ENCODE measurements around the gene CX3CL1.

CX3CL1 gene

DNA sequence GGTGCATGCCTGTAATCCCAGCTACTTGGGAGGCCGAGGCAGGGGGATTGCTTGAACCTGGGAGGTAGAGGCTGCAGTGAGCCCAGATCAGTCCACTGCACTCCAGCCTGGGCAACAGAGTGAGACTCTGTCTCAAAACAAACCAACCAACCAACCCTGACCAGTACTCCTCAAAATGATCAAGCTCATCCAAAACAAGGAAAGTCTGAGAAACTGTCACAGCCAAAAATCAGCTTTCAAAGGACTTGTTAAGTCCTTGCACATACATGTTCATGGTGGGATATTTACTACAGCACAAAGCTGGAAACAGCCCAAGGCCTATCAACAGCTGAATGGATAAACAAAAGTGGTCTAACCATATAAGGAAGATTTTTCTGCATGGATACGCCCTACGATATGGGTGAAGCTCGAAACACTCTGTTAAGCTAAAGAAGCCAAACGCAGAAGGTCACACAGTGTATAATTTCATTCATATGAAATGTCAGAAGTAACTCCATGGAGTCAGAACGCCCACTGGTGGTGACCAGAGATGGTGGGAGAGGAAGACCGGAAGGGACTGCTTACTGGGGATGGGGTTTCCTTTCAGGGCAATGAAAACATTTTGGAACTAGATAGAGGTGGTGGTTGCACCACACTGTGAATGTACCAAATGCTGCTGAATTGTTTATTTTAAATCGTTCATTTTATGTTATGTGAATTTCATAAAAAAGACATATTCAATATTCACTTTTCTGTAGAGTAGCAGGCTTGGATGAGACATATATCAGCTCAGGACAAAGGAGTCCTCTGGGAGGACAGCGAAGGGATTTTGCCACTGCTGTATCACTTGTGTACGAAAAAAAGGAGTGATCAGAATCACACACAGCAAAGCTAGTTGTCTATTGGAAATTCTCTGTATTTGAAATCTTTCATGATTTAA is 50.0 kb downstream of the CX3CL1 start:
- no peak for DNase-seq (ENCODE audit: low read depth, low spot score)
- no peaks in the 10 kb centered on the region for H3K4me1 ChIP-seq (ENCODE audit: control insufficient read depth, insufficient read depth, low read length)
- no peak overlapping the region for H3K27ac ChIP-seq (ENCODE audit: low read length)
- H3K4me3 ChIP-seq (ENCODE audit: low read length), result no peak overlapping the region
- no peaks in the 10 kb centered on the region for H3K36me3 ChIP-seq (ENCODE audit: control insufficient read depth, insufficient read depth, low read length)
- no peaks in the 10 kb centered on the region for H3K9me3 ChIP-seq (ENCODE audit: control insufficient read depth, insufficient read depth, low read length)
- H3K27me3 ChIP-seq (ENCODE audit: control insufficient read depth, insufficient read depth, low read length), result no peaks in the 10 kb centered on the region
- WGBS (ENCODE audit: insufficient coverage, insufficient read length), result no CpG with 5 or more reads among the region's 10 CpGs

DNA sequence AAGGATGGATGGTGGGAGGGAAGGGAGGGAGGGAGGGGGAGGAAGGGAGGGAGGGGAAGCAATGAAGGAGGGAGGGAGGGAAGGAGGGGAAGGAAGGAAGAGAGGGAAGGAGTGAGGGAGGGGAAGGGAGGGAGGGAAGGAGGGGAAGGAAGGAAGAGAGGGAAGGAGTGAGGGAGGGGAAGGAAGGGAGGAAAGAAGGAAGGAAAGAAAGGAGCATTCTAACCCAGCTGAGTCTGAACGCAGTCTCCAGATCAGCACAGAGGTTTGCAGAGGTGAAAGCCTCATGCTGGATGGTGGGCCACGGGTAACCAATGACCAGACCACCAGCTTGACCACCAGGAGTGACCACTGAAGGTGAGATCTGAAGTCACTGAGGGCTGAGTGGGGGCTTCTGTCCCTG is 50.9 kb downstream of the CX3CL1 start:
- Histone ChIP-seq H3K9me3 (ENCODE audit: control insufficient read depth, insufficient read depth, low read length) (no peaks in the 10 kb centered on the region), H3K4me3 (ENCODE audit: low read length) (no peak overlapping the region), H3K4me1 (ENCODE audit: control insufficient read depth, insufficient read depth, low read length) (no peaks in the 10 kb centered on the region), H3K27me3 (ENCODE audit: control insufficient read depth, insufficient read depth, low read length) (no peaks in the 10 kb centered on the region), H3K36me3 (ENCODE audit: control insufficient read depth, insufficient read depth, low read length) (no peaks in the 10 kb centered on the region), H3K27ac (ENCODE audit: low read length) (no peak overlapping the region)
- DNase-seq (ENCODE audit: low read depth, low spot score), result no peak
- no CpG with 5 or more reads among the region's 2 CpGs for WGBS (ENCODE audit: insufficient coverage, insufficient read length)

DNA sequence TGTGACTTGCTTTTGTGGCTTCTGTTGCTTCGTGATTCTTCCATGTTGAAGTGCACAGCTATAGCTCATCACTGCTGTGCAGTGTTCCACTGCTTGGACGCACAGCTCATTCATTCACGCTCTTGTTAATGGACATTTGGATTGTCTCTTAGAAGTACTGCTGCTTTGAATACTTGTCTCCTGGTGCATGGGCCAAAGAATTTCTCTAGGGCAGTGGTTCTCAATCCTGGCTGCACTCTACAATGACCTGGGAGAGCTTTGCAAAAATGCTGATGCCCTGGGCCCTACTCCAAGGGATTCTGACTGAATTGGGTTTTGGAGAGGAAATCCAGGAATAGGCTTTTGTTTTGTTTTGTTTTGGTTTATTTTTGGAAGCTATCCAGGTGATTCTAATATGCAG is 52.3 kb downstream of the CX3CL1 start:
- no peak for DNase-seq (ENCODE audit: low read depth, low spot score)
- no peaks in the 10 kb centered on the region for H3K4me1 ChIP-seq (ENCODE audit: control insufficient read depth, insufficient read depth, low read length)
- no peaks in the 10 kb centered on the region for H3K27me3 ChIP-seq (ENCODE audit: control insufficient read depth, insufficient read depth, low read length)
- H3K4me3 ChIP-seq (ENCODE audit: low read length), result no peak overlapping the region
- H3K27ac ChIP-seq (ENCODE audit: low read length), result no peak overlapping the region
- no CpG with 5 or more reads among the region's 3 CpGs for WGBS (ENCODE audit: insufficient coverage, insufficient read length)
- peaks cover 4% of the 10 kb centered on the region for H3K36me3 ChIP-seq (ENCODE audit: control insufficient read depth, insufficient read depth, low read length)
- H3K9me3 ChIP-seq (ENCODE audit: control insufficient read depth, insufficient read depth, low read length), result no peaks in the 10 kb centered on the region

DNA sequence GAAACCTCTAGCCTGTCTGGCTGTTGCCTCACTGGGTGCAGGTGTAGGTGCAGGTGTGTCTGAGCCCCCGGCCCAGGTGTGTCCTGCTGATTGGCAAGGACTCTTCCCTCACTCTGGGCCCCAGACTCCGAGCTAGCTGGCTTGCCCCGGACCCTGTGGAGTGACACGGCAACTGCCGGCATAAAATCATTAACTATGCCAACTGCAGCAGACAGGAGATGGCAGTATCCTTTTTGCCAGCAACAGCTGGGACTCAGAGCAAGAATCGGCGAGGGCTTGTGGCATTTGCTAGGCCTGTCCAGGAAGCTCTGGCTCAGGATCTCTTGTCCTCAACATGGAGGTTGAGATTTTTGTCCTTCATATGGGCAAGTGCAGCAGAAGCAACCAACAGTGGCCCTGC is 54.1 kb downstream of the CX3CL1 start:
- Histone ChIP-seq H3K27me3 (ENCODE audit: control insufficient read depth, insufficient read depth, low read length) (no peaks in the 10 kb centered on the region), H3K36me3 (ENCODE audit: control insufficient read depth, insufficient read depth, low read length) (peaks cover 11% of the 10 kb centered on the region), H3K9me3 (ENCODE audit: control insufficient read depth, insufficient read depth, low read length) (no peaks in the 10 kb centered on the region), H3K4me3 (ENCODE audit: low read length) (no peak overlapping the region), H3K27ac (ENCODE audit: low read length) (no peak overlapping the region), H3K4me1 (ENCODE audit: control insufficient read depth, insufficient read depth, low read length) (no peaks in the 10 kb centered on the region)
- WGBS (ENCODE audit: insufficient coverage, insufficient read length), result no CpG with 5 or more reads among the region's 7 CpGs
- DNase-seq (ENCODE audit: low read depth, low spot score), result no peak

DNA sequence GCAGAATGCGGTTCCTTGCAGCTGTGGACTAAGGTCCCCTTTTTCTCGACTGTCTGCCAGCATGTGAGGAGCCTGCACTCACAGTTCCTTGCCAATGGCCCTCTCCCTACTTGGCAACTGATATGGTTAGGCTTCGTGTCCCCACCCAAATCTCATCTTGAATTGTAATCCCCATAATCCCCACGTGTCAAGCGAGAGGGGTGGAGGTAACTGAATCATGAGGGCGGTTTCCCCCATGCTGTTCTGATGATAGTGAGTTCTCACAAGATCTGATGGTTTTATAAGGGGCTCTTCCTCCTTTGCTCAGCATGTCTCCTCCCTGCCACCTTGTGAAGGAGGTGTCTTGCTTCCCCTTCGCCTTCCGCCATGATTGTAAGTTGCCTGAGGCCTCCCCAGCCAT is 55.0 kb downstream of the CX3CL1 start:
- Histone ChIP-seq H3K4me1 (ENCODE audit: control insufficient read depth, insufficient read depth, low read length) (no peaks in the 10 kb centered on the region), H3K36me3 (ENCODE audit: control insufficient read depth, insufficient read depth, low read length) (peaks cover 14% of the 10 kb centered on the region), H3K4me3 (ENCODE audit: low read length) (no peak overlapping the region), H3K27me3 (ENCODE audit: control insufficient read depth, insufficient read depth, low read length) (no peaks in the 10 kb centered on the region), H3K9me3 (ENCODE audit: control insufficient read depth, insufficient read depth, low read length) (no peaks in the 10 kb centered on the region), H3K27ac (ENCODE audit: low read length) (no peak overlapping the region)
- WGBS (ENCODE audit: insufficient coverage, insufficient read length), result no CpG with 5 or more reads among the region's 8 CpGs
- no peak for DNase-seq (ENCODE audit: low read depth, low spot score)

DNA sequence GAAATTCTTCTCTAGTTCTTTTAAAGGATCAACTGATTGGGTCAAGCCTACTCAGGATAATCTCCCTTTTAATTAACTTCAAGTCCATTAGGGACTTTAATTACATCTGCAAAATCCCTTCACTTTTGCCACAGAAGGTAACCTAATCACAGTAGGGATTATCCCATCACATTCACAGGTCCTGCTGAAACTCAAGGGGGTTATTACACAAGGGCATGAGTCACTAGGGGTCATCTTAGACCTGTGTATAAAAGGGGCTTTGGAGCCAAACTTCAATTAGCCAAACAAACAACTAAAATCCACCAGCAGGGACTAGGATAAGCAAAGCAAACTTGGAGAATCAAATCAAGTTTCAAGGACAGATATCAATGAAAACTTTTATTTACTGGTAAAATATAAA is 55.5 kb downstream of the CX3CL1 start:
- Histone ChIP-seq H3K36me3 (ENCODE audit: control insufficient read depth, insufficient read depth, low read length) (peaks cover 14% of the 10 kb centered on the region), H3K27me3 (ENCODE audit: control insufficient read depth, insufficient read depth, low read length) (no peaks in the 10 kb centered on the region), H3K4me3 (ENCODE audit: low read length) (no peak overlapping the region), H3K27ac (ENCODE audit: low read length) (no peak overlapping the region), H3K9me3 (ENCODE audit: control insufficient read depth, insufficient read depth, low read length) (no peaks in the 10 kb centered on the region), H3K4me1 (ENCODE audit: control insufficient read depth, insufficient read depth, low read length) (no peaks in the 10 kb centered on the region)
- no peak for DNase-seq (ENCODE audit: low read depth, low spot score)

DNA sequence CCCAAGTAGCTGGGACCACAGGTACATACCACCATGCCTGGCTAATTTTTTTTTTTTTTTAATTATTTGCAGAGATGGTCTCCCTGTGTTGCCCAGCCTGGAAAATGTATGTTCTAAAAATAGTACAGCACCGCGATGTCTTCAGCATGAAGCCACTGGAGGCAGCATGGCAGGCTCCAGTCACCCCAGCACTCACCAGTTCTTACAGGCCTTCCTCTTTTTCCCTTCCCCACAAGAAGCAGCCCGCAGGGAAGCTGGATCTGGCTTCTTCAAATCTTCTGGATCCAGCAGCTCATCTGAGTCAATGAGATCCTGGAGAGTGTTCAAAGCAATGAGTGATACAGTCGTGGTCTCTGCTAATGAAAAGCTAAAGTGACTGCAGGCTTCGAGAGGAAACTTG is 58.7 kb downstream of the CX3CL1 start:
- H3K4me1 ChIP-seq (ENCODE audit: control insufficient read depth, insufficient read depth, low read length), result no peaks in the 10 kb centered on the region
- no peak for DNase-seq (ENCODE audit: low read depth, low spot score)
- peaks cover 21% of the 10 kb centered on the region for H3K36me3 ChIP-seq (ENCODE audit: control insufficient read depth, insufficient read depth, low read length)
- H3K27me3 ChIP-seq (ENCODE audit: control insufficient read depth, insufficient read depth, low read length), result no peaks in the 10 kb centered on the region
- no peak overlapping the region for H3K27ac ChIP-seq (ENCODE audit: low read length)
- no CpG with 5 or more reads among the region's 5 CpGs for WGBS (ENCODE audit: insufficient coverage, insufficient read length)
- H3K9me3 ChIP-seq (ENCODE audit: control insufficient read depth, insufficient read depth, low read length), result no peaks in the 10 kb centered on the region
- H3K4me3 ChIP-seq (ENCODE audit: low read length), result no peak overlapping the region

DNA sequence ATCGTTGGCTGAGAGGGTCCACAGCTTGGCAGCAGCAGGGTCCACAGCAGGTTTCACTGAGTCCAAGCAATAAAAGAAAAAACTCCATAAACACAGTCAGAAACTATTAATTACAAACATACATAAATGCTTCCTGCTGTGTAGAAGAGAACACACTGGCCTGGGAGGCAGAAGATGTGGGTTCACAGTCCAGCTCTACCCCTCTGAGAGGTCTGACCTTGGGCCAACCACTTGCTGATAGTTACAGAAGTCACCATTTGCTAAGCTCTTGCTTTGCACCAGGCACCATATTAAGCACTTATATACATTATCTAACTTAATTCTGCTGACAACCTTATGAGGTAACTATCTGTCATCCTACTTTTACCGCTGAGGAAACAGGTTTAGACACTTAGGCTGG is 60.2 kb downstream of the CX3CL1 start:
- H3K4me1 ChIP-seq (ENCODE audit: control insufficient read depth, insufficient read depth, low read length), result no peaks in the 10 kb centered on the region
- peaks cover 21% of the 10 kb centered on the region for H3K36me3 ChIP-seq (ENCODE audit: control insufficient read depth, insufficient read depth, low read length)
- no CpG with 5 or more reads among the region's 2 CpGs for WGBS (ENCODE audit: insufficient coverage, insufficient read length)
- H3K27me3 ChIP-seq (ENCODE audit: control insufficient read depth, insufficient read depth, low read length), result no peaks in the 10 kb centered on the region
- H3K27ac ChIP-seq (ENCODE audit: low read length), result no peak overlapping the region
- no peaks in the 10 kb centered on the region for H3K9me3 ChIP-seq (ENCODE audit: control insufficient read depth, insufficient read depth, low read length)
- H3K4me3 ChIP-seq (ENCODE audit: low read length), result no peak overlapping the region
- no peak for DNase-seq (ENCODE audit: low read depth, low spot score)

DNA sequence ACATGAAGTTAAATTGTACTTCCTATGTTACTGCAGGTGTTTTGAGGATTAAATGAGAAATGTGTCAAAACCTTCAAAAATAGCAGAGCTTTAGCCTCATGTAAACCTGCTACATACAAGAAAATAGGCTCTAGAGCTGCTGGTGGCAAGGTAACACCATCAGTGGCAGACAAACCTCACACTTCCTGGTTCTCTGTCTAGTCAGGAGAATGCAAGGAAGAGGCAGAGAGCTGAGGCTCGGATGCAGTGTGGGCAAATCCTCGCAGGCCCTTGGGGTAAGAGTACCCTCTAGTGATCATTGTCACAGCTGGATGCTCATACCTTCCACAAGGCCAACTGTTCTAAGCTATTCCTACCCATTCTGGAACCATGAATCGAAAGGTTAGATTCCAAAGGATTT is 60.7 kb downstream of the CX3CL1 start:
- Histone ChIP-seq H3K4me3 (ENCODE audit: low read length) (no peak overlapping the region), H3K27ac (ENCODE audit: low read length) (no peak overlapping the region), H3K9me3 (ENCODE audit: control insufficient read depth, insufficient read depth, low read length) (no peaks in the 10 kb centered on the region), H3K4me1 (ENCODE audit: control insufficient read depth, insufficient read depth, low read length) (no peaks in the 10 kb centered on the region), H3K27me3 (ENCODE audit: control insufficient read depth, insufficient read depth, low read length) (no peaks in the 10 kb centered on the region), H3K36me3 (ENCODE audit: control insufficient read depth, insufficient read depth, low read length) (peaks cover 21% of the 10 kb centered on the region)
- no peak for DNase-seq (ENCODE audit: low read depth, low spot score)
- WGBS (ENCODE audit: insufficient coverage, insufficient read length), result no CpG with 5 or more reads among the region's 3 CpGs

DNA sequence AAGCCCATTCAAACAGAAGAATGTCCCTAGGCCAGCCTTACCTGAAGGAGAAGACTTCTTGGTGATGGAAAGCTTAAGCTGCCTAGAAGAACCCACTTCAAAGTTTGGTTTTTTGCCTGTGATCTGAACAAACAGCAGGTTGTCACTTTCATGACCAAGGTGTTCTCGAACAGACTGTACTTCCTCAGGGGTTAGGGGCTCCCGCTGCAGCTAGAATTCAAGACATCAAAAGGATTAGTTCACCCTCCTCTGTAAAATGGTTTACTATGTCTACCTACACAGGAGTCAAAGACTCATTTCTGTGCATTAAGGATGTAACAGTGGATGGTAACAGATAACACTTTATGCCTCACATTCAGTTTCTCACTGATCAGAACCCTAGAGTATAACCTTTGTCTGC is 61.7 kb downstream of the CX3CL1 start:
- Histone ChIP-seq H3K27ac (ENCODE audit: low read length) (no peak overlapping the region), H3K36me3 (ENCODE audit: control insufficient read depth, insufficient read depth, low read length) (peaks cover 19% of the 10 kb centered on the region), H3K27me3 (ENCODE audit: control insufficient read depth, insufficient read depth, low read length) (no peaks in the 10 kb centered on the region), H3K9me3 (ENCODE audit: control insufficient read depth, insufficient read depth, low read length) (no peaks in the 10 kb centered on the region), H3K4me3 (ENCODE audit: low read length) (no peak overlapping the region), H3K4me1 (ENCODE audit: control insufficient read depth, insufficient read depth, low read length) (no peaks in the 10 kb centered on the region)
- no peak for DNase-seq (ENCODE audit: low read depth, low spot score)
- no CpG with 5 or more reads among the region's 2 CpGs for WGBS (ENCODE audit: insufficient coverage, insufficient read length)

Measured in iPS DF 6.9 (cell line).